ENCODE results near the gene TMEM11. TPM values are rescaled to one million over a fixed set of nuclear protein-coding genes. Genes with fewer than 3 reads are reported as not detected.

Gene TMEM11
- total and polyA plus RNA-seq, 10 donors, result 14.2 to 25.0 (median 20.3) TPM

DNA sequence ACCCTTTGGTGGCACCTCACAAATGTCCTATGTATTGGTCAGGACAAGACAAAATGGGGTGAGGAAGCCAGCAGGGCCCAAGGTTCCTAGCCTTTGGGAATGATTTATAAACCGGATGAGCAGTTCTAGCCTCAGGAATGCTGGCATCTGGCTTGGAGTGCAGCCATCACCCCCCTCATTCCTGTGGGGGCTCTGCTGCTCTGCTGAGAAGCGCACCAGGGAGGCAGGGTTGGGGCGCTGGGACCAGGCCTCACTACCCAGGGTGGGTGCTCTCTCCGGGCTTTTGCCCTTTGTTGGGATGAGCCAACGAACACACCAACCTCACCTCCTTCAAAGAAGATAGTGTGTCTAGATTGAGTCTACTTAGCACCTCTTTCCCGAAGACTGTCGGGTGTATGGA is 39.2 kb downstream of the TMEM11 start:
- Histone ChIP-seq H3K4me1 (peaks cover 8 to 55% (median 35%) of the 10 kb centered on the region in 6 donors), H3K27ac (peak overlapping the region in 6 of 8 donors; percentile 27 to 59 (median 52)), H3K36me3 (peaks cover 0 to 63% (median 5%) of the 10 kb centered on the region in 6 donors), H3K4me3 (no peak overlapping the region), H3K27me3 (replicated peaks in 1 of 7) (no peaks in the 10 kb centered on the region), H3K9me3 (no peaks in the 10 kb centered on the region)
- no peak for TF ChIP-seq POLR2AphosphoS5 (IDR thresholded peaks at IDR 0.05)
- TF ChIP-seq, protein P1, sequence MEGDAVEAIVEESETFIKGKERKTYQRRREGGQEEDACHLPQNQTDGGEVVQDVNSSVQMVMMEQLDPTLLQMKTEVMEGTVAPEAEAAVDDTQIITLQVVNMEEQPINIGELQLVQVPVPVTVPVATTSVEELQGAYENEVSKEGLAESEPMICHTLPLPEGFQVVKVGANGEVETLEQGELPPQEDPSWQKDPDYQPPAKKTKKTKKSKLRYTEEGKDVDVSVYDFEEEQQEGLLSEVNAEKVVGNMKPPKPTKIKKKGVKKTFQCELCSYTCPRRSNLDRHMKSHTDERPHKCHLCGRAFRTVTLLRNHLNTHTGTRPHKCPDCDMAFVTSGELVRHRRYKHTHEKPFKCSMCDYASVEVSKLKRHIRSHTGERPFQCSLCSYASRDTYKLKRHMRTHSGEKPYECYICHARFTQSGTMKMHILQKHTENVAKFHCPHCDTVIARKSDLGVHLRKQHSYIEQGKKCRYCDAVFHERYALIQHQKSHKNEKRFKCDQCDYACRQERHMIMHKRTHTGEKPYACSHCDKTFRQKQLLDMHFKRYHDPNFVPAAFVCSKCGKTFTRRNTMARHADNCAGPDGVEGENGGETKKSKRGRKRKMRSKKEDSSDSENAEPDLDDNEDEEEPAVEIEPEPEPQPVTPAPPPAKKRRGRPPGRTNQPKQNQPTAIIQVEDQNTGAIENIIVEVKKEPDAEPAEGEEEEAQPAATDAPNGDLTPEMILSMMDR (IDR thresholded peaks at IDR 0.05 in 8 of 11, conservative IDR thresholded peaks at IDR 0.05 in 3 of 11), result no peak
- intact Hi-C loops (cut with DNase I; ENCODE audit: low total_unique reads), result no loop called here
- DNase-seq, result no peak
- WGBS, 5 donors, result 88 to 92% (median 91%) methylated on average over 7 of the region's 7 CpGs

GRCh38 chr17:21174186-21174585 is 39.8 kb downstream of the TMEM11 start:
- intact Hi-C loops (cut with DNase I; ENCODE audit: low total_unique reads), result no loop called here
- peaks cover 8 to 61% (median 38%) of the 10 kb centered on the region in 6 donors for H3K4me1 ChIP-seq
- H3K36me3 ChIP-seq, result peaks cover 0 to 57% (median 5%) of the 10 kb centered on the region in 6 donors
- DNase-seq, result no peak
- no peaks in the 10 kb centered on the region for H3K27me3 ChIP-seq (replicated peaks in 1 of 7)
- TF ChIP-seq POLR2A (IDR thresholded peaks at IDR 0.05) (no peak), POLR2AphosphoS5 (IDR thresholded peaks at IDR 0.05) (no peak)
- TF ChIP-seq, protein P1 (IDR thresholded peaks at IDR 0.05 in 8 of 11, conservative IDR thresholded peaks at IDR 0.05 in 3 of 11), result no peak
- no peaks in the 10 kb centered on the region for H3K9me3 ChIP-seq
- WGBS, 5 donors, result 85 to 96% (median 86%) methylated on average over 8 of the region's 8 CpGs
- peak overlapping the region in 6 of 8 donors; percentile 27 to 59 (median 52) for H3K27ac ChIP-seq
- H3K4me3 ChIP-seq, result no peak overlapping the region

DNA sequence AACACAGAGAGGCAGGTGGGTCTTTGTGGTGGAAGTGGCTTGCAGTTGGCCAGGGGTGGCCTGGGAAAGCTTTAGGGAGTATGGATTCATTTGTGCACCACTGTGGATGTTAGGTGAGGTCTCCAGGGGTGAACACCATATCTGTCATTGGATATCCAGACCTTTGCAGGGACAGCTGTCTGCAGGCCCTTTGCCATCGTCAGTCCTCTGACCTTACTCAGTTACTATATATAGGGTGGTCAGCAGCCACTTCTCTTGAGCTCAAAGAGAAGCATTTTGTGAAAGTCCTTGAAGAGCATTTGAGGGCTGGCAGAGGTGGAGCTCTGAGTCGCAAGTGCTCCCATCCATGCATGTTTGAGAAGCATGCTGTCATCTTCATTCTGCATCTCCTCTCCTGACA is 40.4 kb downstream of the TMEM11 start:
- Histone ChIP-seq H3K9me3 (no peaks in the 10 kb centered on the region), H3K27ac (peak overlapping the region in 4 of 8 donors; percentile 21 to 59 (median 52)), H3K36me3 (peaks cover 0 to 51% (median 5%) of the 10 kb centered on the region in 6 donors), H3K27me3 (replicated peaks in 1 of 7) (no peaks in the 10 kb centered on the region), H3K4me1 (peaks cover 13 to 64% (median 39%) of the 10 kb centered on the region in 6 donors), H3K4me3 (no peak overlapping the region)
- WGBS, 5 donors, result 72 to 100% (median 84%) methylated on average over 1 to 2 of the region's 2 CpGs
- TF ChIP-seq, protein P1 (IDR thresholded peaks at IDR 0.05 in 8 of 11, conservative IDR thresholded peaks at IDR 0.05 in 3 of 11), result no peak
- no peak for TF ChIP-seq POLR2A (IDR thresholded peaks at IDR 0.05)
- no peak for TF ChIP-seq POLR2AphosphoS5 (IDR thresholded peaks at IDR 0.05)
- intact Hi-C loops (cut with DNase I; ENCODE audit: low total_unique reads), result no loop called here
- no peak for DNase-seq

GRCh38 chr17:21172846-21173245 is 41.1 kb downstream of the TMEM11 start:
- Histone ChIP-seq H3K27me3 (replicated peaks in 1 of 7) (no peaks in the 10 kb centered on the region), H3K36me3 (peaks cover 0 to 44% (median 5%) of the 10 kb centered on the region in 6 donors), H3K27ac (peak overlapping the region in 5 of 8 donors; percentile 71 to 80 (median 79)), H3K4me1 (peaks cover 13 to 71% (median 42%) of the 10 kb centered on the region in 6 donors), H3K4me3 (no peak overlapping the region), H3K9me3 (no peaks in the 10 kb centered on the region)
- DNase-seq, result no peak
- TF ChIP-seq POLR2AphosphoS5 (IDR thresholded peaks at IDR 0.05) (no peak), POLR2A (IDR thresholded peaks at IDR 0.05) (no peak)
- TF ChIP-seq, protein P1 (IDR thresholded peaks at IDR 0.05 in 8 of 11, conservative IDR thresholded peaks at IDR 0.05 in 3 of 11), result no peak
- 93 to 99% (median 95%) methylated on average over 6 of the region's 6 CpGs for WGBS, 5 donors
- intact Hi-C loops (cut with DNase I; ENCODE audit: low total_unique reads), result no loop called here
